GM10847 (cell line): ENCODE results near the gene GPR141.

Source experiments
- POLR2A ChIP-seq: IDR thresholded peaks from 2 replicates; pipeline ENCODE4 v1.6.1; 2011; ENCODE audit not compliant: insufficient read length; ENCODE audit errors: extremely low read depth

Gene GPR141

GRCh38 chr7:37753398-37754050 is 70.0 kb downstream of the GPR141 start:
- no peak for TF ChIP-seq POLR2A

- no peak for TF ChIP-seq POLR2A
Observed at GRCh38 chr7:37756797-37757551, 73.4 kb downstream of the GPR141 start.

GRCh38 chr7:37757563-37757962 is 74.0 kb downstream of the GPR141 start:
- TF ChIP-seq POLR2A: no peak

GRCh38 chr7:37758501-37759045 is 75.0 kb downstream of the GPR141 start:
- TF ChIP-seq POLR2A: no peak

GRCh38 chr7:37759526-37759925 is 76.0 kb downstream of the GPR141 start:
- TF ChIP-seq POLR2A: no peak

GRCh38 chr7:37765421-37765829 is 81.9 kb downstream of the GPR141 start:
- TF ChIP-seq POLR2A: no peak

- TF ChIP-seq POLR2A: no peak
Observed at GRCh38 chr7:37765872-37766525, 82.4 kb downstream of the GPR141 start.

GRCh38 chr7:37768611-37769010 is 85.0 kb downstream of the GPR141 start:
- no peak for TF ChIP-seq POLR2A

GRCh38 chr7:37769291-37769690 is 85.7 kb downstream of the GPR141 start:
- TF ChIP-seq POLR2A: no peak

- TF ChIP-seq POLR2A: no peak
Observed at GRCh38 chr7:37769726-37770125, 86.2 kb downstream of the GPR141 start.

GRCh38 chr7:37770838-37771237 is 87.3 kb downstream of the GPR141 start:
- no peak for TF ChIP-seq POLR2A

GRCh38 chr7:37771342-37771741 is 87.8 kb downstream of the GPR141 start:
- no peak for TF ChIP-seq POLR2A

GRCh38 chr7:37771801-37772200 is 88.2 kb downstream of the GPR141 start:
- TF ChIP-seq POLR2A: no peak

GRCh38 chr7:37775921-37776320 is 92.4 kb downstream of the GPR141 start:
- no peak for TF ChIP-seq POLR2A

GRCh38 chr7:37781156-37781555 is 97.6 kb downstream of the GPR141 start:
- TF ChIP-seq POLR2A: no peak

- no peak for TF ChIP-seq POLR2A
Observed at GRCh38 chr7:37782166-37782565, 98.6 kb downstream of the GPR141 start.
